ENCODE data around the gene NPC1L1.

The NPC1L1 gene

GRCh38 chr7:44470628-44471245, 70.4 kb downstream of the NPC1L1 start:
- no peak for TF ChIP-seq CTCF (IDR thresholded peaks at IDR 0.05; ENCODE audit: insufficient read depth, low read depth, low read length, missing control alignments)
- DNase-seq (ENCODE audit: low read depth), result no peak
- H3K4me3 ChIP-seq (ENCODE audit: low read length), result no peak overlapping the region

DNA sequence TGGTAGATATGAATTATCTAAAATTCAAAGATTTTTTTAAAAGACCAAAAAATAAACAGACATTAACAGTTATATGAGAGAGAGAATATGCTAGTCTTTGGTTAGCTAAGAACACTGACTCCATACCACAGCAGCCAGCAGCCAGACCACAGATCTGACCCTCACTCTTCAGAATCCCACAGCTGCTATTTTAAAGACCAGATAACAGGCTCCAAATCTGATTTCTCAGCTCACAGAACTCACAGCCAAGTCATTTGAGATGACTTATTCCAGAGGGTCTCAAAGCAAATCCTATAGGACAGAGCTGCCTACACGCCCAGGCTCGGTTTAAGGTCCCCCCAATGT, 71.0 kb downstream of the NPC1L1 start:
- H3K4me3 ChIP-seq (ENCODE audit: low read length), result no peak overlapping the region
- TF ChIP-seq CTCF (IDR thresholded peaks at IDR 0.05; ENCODE audit: insufficient read depth, low read depth, low read length, missing control alignments), result no peak
- no peak for DNase-seq (ENCODE audit: low read depth)

DNA sequence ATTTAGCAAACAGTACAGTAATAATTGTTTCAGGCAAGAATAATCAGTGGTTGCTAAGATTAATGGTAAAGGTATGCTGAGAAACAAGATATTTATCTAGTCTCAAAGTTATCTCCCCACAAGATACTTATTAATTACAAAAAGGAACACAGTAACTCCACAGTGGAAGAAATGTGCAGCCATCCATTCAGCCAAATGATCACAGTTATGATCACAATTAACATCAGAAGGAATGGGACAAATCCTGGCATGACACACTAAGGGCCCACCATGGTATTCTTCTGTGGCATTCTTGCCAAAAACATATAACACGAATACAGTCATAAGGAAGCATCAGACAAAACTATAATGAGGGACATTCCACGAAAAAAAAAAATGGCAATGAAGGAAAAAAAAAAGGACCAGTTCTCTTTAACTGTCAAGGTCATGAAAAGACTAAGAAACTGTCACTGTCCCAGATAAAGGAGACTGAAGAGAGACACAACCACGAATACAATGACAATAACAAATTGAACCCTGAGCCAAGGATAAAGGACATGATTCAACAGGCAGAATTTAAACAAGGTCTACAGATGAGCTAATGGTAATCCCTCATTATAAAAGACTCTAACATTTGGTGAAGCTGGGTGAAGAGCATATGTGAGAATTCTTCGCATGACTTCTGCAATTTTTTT, 71.5 kb downstream of the NPC1L1 start:
- no peak for TF ChIP-seq CTCF (IDR thresholded peaks at IDR 0.05; ENCODE audit: insufficient read depth, low read depth, low read length, missing control alignments)
- no peak for DNase-seq (ENCODE audit: low read depth)
- H3K4me3 ChIP-seq (ENCODE audit: low read length), result no peak overlapping the region

DNA sequence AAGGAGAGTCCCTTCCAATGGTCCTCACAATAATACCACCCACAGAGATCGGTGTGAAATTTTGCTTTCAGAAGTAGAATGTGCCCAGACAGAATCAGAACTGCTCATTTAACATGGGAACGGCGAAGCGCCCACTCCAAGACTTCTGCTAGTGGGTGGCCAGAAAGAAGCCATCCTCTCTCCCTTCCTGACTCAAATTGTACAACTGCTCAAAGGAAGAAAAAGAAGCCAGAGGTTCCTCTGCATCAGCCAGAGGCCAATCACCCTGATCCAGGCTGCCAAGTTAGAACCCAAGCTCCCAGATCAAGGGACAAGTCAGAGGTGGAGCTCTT, 73.9 kb downstream of the NPC1L1 start:
- DNase-seq (ENCODE audit: low read depth), result no peak
- TF ChIP-seq CTCF (IDR thresholded peaks at IDR 0.05; ENCODE audit: insufficient read depth, low read depth, low read length, missing control alignments), result no peak
- H3K4me3 ChIP-seq (ENCODE audit: low read length), result no peak overlapping the region

- TF ChIP-seq CTCF (IDR thresholded peaks at IDR 0.05; ENCODE audit: insufficient read depth, low read depth, low read length, missing control alignments), result no peak
- DNase-seq (ENCODE audit: low read depth), result no peak
- no peak overlapping the region for H3K4me3 ChIP-seq (ENCODE audit: low read length)
Measured at GRCh38 chr7:44466300-44467216, 74.6 kb downstream of the NPC1L1 start.

DNA sequence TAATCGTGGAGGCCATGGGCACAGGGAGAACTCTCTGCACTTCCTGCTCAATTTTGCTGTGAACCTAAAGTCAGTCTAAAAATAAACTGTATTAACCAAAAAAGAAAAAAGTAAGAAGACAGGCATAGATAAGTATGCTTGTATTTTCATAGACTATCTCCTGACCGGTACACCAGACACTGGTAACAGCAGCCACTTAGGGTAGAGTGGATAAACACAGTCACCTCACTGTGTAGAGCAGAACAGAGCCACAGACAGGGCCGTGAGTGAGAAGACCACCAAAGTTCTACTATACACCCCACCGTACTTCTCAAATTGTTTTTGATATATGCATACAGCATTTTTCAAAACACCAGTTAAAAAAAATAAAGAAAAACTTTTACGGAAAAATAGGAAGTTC, 75.6 kb downstream of the NPC1L1 start:
- no peak for TF ChIP-seq CTCF (IDR thresholded peaks at IDR 0.05; ENCODE audit: insufficient read depth, low read depth, low read length, missing control alignments)
- DNase-seq (ENCODE audit: low read depth), result no peak
- H3K4me3 ChIP-seq (ENCODE audit: low read length), result no peak overlapping the region

Measured in epithelial cell of esophagus (primary cell).